Adrenal gland (tissue), 5 donors: ENCODE measurements around the gene CEP162.

Source experiments
- CTCF ChIP-seq, 6 experiments: fragments of 450-650 bp in 4 of 6; fragments of 200-600 bp in 2 of 6; sonication (generic) in 1 of 6; IDR thresholded peaks; 1 replicate in 5 of 6; 2 replicates in 1 of 6; pipeline versions ENCODE4 v1.5.1 to v1.8.0; 2016 to 2021; ENCODE audit warnings: antibody characterized with exemption in 6 of 6, mild to moderate bottlenecking in 2 of 6, moderate library complexity in 1 of 6
- POLR2A ChIP-seq, 2 donors: fragments of 450-650 bp; IDR thresholded peaks; one replicate each; pipeline ENCODE4 v1.6.1; 2017; ENCODE audit warnings: antibody characterized with exemption in 2 of 2, mild to moderate bottlenecking in 2 of 2, moderate library complexity in 1 of 2
- donor health status: DM: no; HTN: no; CAD: no.

GRCh38 chr6:84272298-84272697 is 44.9 kb upstream of the CEP162 start:
- TF ChIP-seq CTCF (IDR thresholded peaks at IDR 0.05): no peak
- no peak for TF ChIP-seq POLR2A (IDR thresholded peaks at IDR 0.05)
